Body of pancreas (tissue), 4 donors: ENCODE data around the gene CETP. TPM values are rescaled to one million over a fixed set of nuclear protein-coding genes. Genes with fewer than 3 reads are reported as not detected.

Experiments used
- ATAC-seq: fragments of 150-250 bp; one replicate; pipeline ENCODE4 v1.9.1; 2016
- DNase-seq, 4 donors: peaks; one replicate each; pipeline ENCODE4 v3.0.0-alpha.2; 2019
- H3K27ac ChIP-seq, 4 donors: fragments of 200-600 bp; sonication (generic); 1 replicate in 3 of 4; 2 replicates in 1 of 4; pipeline versions ENCODE4 v1.5.1 to v1.6.1; 2016 to 2019; ENCODE audit warnings: mild to moderate bottlenecking in 1 of 4, mixed read lengths in 1 of 4, moderate library complexity in 1 of 4
- H3K27me3 ChIP-seq, 2 donors: fragments of 200-600 bp; sonication (generic); one replicate each; pipeline ENCODE4 v1.6.0; 2016; ENCODE audit warnings: mild to moderate bottlenecking in 1 of 2
- H3K36me3 ChIP-seq, 2 donors: fragments of 200-600 bp; sonication (generic); replicated peaks in 1 of 2; 2 replicates each; pipeline ENCODE4 v1.5.1; 2016; ENCODE audit warnings: low read depth in 2 of 2; ENCODE audit not compliant: insufficient read depth in 1 of 2
- H3K4me1 ChIP-seq: fragments of 200-600 bp; sonication (generic); one replicate; pipeline ENCODE4 v1.6.0; 2016
- H3K4me3 ChIP-seq, 2 donors: fragments of 200-600 bp; sonication (generic); 1 replicate in 1 of 2; 2 replicates in 1 of 2; pipeline ENCODE4 v1.5.1; 2016 to 2019
- H3K9me3 ChIP-seq, 3 donors: fragments of 200-600 bp; sonication (generic); 1 replicate in 2 of 3; 2 replicates in 1 of 3; pipeline ENCODE4 v1.5.1; 2016
- POLR2A ChIP-seq, 3 donors: fragments of 450-650 bp; IDR thresholded peaks; one replicate each; pipeline ENCODE4 v1.6.1; 2016; ENCODE audit warnings: antibody characterized with exemption in 3 of 3, mild to moderate bottlenecking in 2 of 3
- WGBS, 2 donors: methylation state at CpG; one replicate each; pipeline ENCODE4 v1.1.5; 2017; 5-methylcytosine and 5-hydroxymethylcytosine counted together
- intact Hi-C: fragments of 100-400 bp; cut with DNase I; formaldehyde crosslinking; loops from one replicate; pipeline ENCODE4 v1.15.1; 2023
- total RNA-seq, 2 donors: library from RNA; depleted of rRNA; stranded (reverse); fragments of >200 nt; gene quantifications; one replicate each; pipeline ENCODE4 v1.1.0, GENCODE V29; 2016
- TF ChIP-seq, protein P1 (sequence below), 7 experiments: fragments of 450-650 bp in 4 of 7; fragments of 200-600 bp in 3 of 7; sonication (generic) in 3 of 7; IDR thresholded peaks; one replicate each; pipeline ENCODE4 v1.5.1; 2016 to 2019; ENCODE audit warnings: antibody characterized with exemption in 7 of 7

Gene CETP
- total RNA-seq, 2 donors from 2014 or later = 0.66 TPM; not detected in 1

DNA sequence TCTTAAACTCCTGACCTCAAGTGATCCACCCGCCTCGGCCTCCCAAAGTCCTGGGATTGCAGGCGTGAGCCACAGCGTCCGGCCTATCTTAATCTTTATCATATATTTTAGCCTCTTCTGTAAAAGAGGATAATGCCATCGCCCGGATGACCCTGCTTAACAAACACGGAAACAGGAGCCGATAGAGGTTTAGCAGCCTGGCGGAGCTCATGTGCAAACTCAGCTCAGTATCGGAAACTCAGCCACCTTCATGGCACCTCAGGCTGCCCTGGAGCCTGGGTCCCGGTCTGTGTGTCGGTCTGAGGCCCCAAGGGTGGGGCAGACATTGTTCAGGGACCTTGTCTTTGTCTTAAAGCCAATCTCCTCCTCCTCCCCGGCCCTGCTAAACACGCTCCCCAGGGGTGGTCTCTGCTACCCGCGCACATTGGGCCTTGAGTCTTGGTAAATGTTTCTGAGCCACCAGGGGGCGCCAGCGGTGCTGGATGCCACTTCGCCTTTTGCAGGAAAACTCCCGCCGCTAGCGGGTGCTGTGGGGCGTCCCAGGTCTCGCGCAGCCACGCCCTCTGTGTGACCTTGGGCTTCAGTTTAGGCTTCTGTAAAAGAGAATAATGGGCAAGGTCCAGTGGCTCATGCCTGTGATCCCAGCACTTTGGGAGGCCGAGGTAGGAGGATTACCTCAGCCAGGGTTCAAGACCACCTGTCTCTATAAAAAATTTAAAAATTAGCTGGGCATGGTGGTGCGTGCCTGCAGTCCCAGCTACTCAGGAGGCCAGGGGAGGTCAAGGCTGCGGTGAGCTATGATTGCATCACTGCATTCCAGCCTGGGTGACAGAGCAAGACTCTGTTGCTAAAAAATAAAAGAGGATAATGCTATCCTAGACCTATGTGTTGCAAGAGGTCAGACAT lies 2.7 kb downstream of the CETP start:
- no peaks in the 10 kb centered on the region for H3K27me3 ChIP-seq
- H3K4me3 ChIP-seq = no peak overlapping the region
- no peaks in the 10 kb centered on the region for H3K9me3 ChIP-seq
- TF ChIP-seq POLR2A (IDR thresholded peaks at IDR 0.05) = no peak
- TF ChIP-seq, protein P1, sequence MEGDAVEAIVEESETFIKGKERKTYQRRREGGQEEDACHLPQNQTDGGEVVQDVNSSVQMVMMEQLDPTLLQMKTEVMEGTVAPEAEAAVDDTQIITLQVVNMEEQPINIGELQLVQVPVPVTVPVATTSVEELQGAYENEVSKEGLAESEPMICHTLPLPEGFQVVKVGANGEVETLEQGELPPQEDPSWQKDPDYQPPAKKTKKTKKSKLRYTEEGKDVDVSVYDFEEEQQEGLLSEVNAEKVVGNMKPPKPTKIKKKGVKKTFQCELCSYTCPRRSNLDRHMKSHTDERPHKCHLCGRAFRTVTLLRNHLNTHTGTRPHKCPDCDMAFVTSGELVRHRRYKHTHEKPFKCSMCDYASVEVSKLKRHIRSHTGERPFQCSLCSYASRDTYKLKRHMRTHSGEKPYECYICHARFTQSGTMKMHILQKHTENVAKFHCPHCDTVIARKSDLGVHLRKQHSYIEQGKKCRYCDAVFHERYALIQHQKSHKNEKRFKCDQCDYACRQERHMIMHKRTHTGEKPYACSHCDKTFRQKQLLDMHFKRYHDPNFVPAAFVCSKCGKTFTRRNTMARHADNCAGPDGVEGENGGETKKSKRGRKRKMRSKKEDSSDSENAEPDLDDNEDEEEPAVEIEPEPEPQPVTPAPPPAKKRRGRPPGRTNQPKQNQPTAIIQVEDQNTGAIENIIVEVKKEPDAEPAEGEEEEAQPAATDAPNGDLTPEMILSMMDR (IDR thresholded peaks at IDR 0.05) = peak; percentile 58 to 95 (median 87)
- H3K36me3 ChIP-seq = no peaks in the 10 kb centered on the region
- intact Hi-C loops = loop anchor here (5.0 kb wide), 1 partner anchor 97 kb away; the partner anchor contains the start of gene SLC12A3
- DNase-seq (peak; percentile 76 to 91 (median 90)), ATAC-seq (peak; percentile 75)
- H3K27ac ChIP-seq = no peak overlapping the region
- 42 to 46% methylated on average over 28 to 29 of the region's 30 CpGs for WGBS, 2 donors
- H3K4me1 ChIP-seq = peaks cover 8% of the 10 kb centered on the region

DNA sequence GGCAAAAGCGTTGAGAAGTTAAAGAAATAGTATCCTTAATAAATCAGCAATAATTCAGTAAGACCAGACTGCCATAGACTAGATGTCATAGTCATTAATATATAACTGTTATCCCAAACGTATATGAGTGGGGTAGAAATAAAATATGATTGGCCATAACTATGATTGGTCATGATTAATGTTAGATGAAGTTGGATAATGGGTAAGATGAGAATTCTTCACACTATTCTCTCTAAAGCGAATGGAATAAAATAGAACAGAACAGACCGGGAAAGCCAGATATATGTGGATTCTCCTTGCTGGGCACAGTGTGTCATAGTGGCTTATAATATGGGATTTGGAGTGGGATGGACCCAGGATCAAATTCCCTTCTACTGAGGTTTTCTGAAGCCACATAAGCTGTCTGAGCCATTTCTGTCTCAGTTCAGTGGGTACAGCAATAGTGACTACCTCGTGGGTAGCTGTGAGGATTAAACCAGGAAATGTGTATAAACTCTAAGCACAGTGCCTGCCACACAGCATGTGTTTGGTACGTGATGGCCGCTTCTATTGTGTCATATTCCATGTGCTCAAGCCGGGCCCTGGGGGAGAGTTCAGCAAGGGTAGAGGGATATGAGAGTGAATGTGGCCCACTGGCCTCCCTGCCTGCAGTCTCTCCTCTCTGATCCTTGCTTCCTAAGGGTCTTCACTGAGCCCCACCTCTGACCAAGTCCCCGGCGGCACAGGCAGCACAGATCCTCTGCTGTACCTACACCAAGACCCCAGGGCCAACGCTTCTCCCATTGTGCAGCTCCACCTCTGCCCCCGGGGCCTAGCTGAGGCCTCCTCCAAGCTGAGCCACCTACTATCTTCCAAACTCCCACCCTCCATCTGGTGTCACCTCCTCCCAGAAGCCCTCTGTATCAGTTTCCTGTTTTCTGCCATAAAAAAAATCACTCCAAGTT lies 3.7 kb downstream of the CETP start:
- DNase-seq (no peak), ATAC-seq (no peak)
- H3K36me3 ChIP-seq = no peaks in the 10 kb centered on the region
- H3K4me3 ChIP-seq = no peak overlapping the region
- H3K27ac ChIP-seq = no peak overlapping the region
- 77 to 84% methylated on average over 11 to 12 of the region's 12 CpGs for WGBS, 2 donors
- H3K9me3 ChIP-seq = no peaks in the 10 kb centered on the region
- TF ChIP-seq POLR2A (IDR thresholded peaks at IDR 0.05) = no peak
- TF ChIP-seq, protein P1 (IDR thresholded peaks at IDR 0.05) = no peak
- H3K27me3 ChIP-seq = no peaks in the 10 kb centered on the region
- intact Hi-C loops = no loop called here
- H3K4me1 ChIP-seq = peaks cover 8% of the 10 kb centered on the region

DNA sequence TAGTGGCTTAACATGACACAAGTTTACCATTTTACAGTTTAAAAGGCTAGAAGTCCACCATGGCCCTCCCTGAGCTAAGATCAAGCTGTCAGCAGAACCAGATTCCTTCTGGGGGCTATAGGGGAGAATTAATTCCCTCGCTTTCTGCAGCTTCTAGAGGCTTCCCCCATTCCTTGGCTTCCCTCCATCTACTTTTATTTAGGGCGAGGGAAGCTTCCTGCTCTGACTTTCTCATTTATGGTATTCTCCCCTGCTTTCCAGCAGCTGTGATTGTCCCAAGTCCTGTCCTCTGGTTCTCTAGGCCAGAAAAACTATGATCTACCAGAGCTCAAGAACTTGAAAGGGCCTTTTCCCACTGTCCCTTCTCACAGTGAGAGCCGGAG lies 4.3 kb downstream of the CETP start:
- Histone ChIP-seq H3K27me3 (no peaks in the 10 kb centered on the region), H3K9me3 (no peaks in the 10 kb centered on the region), H3K4me3 (no peak overlapping the region), H3K27ac (no peak overlapping the region), H3K4me1 (peaks cover 10% of the 10 kb centered on the region), H3K36me3 (no peaks in the 10 kb centered on the region)
- ATAC-seq (no peak), DNase-seq (no peak)
- intact Hi-C loops = no loop called here
- TF ChIP-seq POLR2A (IDR thresholded peaks at IDR 0.05) = no peak
- TF ChIP-seq, protein P1 (IDR thresholded peaks at IDR 0.05) = no peak
- 72 to 92% methylated on average over 3 of the region's 3 CpGs for WGBS, 2 donors

DNA sequence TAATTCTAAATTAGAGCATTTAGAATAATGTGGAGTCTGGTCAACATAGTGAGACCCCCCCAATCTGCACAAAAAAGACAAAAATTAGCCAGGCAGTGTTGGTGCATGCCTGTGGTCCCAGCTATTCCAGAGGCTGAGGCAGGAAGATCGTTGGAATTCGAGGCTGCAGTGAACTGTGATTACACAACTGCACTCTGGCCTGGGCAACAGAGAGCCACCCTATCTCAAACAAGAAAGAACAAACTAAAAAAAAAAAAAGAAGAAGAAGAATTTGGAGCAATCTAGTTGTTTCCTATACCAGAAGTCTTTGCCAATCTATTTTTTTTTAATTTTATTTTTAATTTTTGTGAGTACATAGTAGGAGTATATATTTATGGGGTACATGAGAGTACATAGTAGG lies 6.0 kb downstream of the CETP start:
- WGBS, 2 donors = 12 to 14% methylated on average over 2 of the region's 2 CpGs
- H3K4me1 ChIP-seq = peaks cover 18% of the 10 kb centered on the region

More for the DNA sequence above, 6.0 kb downstream of the CETP start:
- no peaks in the 10 kb centered on the region for H3K27me3 ChIP-seq
- H3K27ac ChIP-seq = no peak overlapping the region
- intact Hi-C loops = no loop called here
- H3K4me3 ChIP-seq = no peak overlapping the region
- H3K9me3 ChIP-seq = no peaks in the 10 kb centered on the region
- DNase-seq = no peak
- ATAC-seq = no peak
- TF ChIP-seq, protein P1 (IDR thresholded peaks at IDR 0.05) = no peak
- no peak for TF ChIP-seq POLR2A (IDR thresholded peaks at IDR 0.05)
- no peaks in the 10 kb centered on the region for H3K36me3 ChIP-seq
